GDM1 (cell line): ENCODE results near the gene MAGEA9B.
"Not testable (repeated sequence)": the region's sequence is repeated elsewhere in the genome, so short reads cannot be mapped to it uniquely, and the experiment has no call there.

Experiments
- DNase-seq: peaks from one replicate; lab custom pipeline; 2025; lab: John Stamatoyannopoulos, UW

Gene MAGEA9B

GRCh38 chrX:149587359-149587758 is at the start of gene MAGEA9B:
Gene MAGEA9B (minus strand): TSS chrX:149587459. CDS start chrX:149583179, 4,280 bp downstream.
- not testable (repeated sequence) for DNase-seq

GRCh38 chrX:149633511-149633910 is 46.3 kb upstream of the MAGEA9B start:
- DNase-seq = no peak

- peak; percentile 36 for DNase-seq
Measured at GRCh38 chrX:149631234-149632165, 44.2 kb upstream of the MAGEA9B start, which contains the start of gene TMEM185A. Gene TMEM185A (minus strand): TSS chrX:149631792. CDS start chrX:149631580, 212 bp downstream.

- DNase-seq = no peak
Measured at GRCh38 chrX:149630681-149631233, 43.5 kb upstream of the MAGEA9B start.

GRCh38 chrX:149629730-149630387 is 42.6 kb upstream of the MAGEA9B start:
- DNase-seq = no peak

- DNase-seq = no peak
Measured at GRCh38 chrX:149628768-149629167, 41.5 kb upstream of the MAGEA9B start.

GRCh38 chrX:149628280-149628679 is 41.0 kb upstream of the MAGEA9B start:
- DNase-seq = no peak

GRCh38 chrX:149626829-149627228 is 39.6 kb upstream of the MAGEA9B start:
- not testable (repeated sequence) for DNase-seq

- DNase-seq = not testable (repeated sequence)
Measured at GRCh38 chrX:149619662-149620061, 32.4 kb upstream of the MAGEA9B start.

- DNase-seq = no peak
Measured at GRCh38 chrX:149618871-149619270, 31.6 kb upstream of the MAGEA9B start.

GRCh38 chrX:149611623-149612175 is 24.4 kb upstream of the MAGEA9B start:
- no peak for DNase-seq

- no peak for DNase-seq
Measured at GRCh38 chrX:149610511-149610910, 23.3 kb upstream of the MAGEA9B start.

- no peak for DNase-seq
Measured at GRCh38 chrX:149607699-149608098, 20.4 kb upstream of the MAGEA9B start.

- not testable (repeated sequence) for DNase-seq
Measured at GRCh38 chrX:149605248-149605885, 18.1 kb upstream of the MAGEA9B start.

- DNase-seq = not testable (repeated sequence)
Measured at GRCh38 chrX:149598603-149599002, 11.3 kb upstream of the MAGEA9B start.

GRCh38 chrX:149595943-149596342 is 8.7 kb upstream of the MAGEA9B start:
- not testable (repeated sequence) for DNase-seq

GRCh38 chrX:149595214-149595613 is 8.0 kb upstream of the MAGEA9B start, which contains the start of gene HSFX2:
Gene HSFX2 (minus strand): TSS chrX:149595314. CDS start chrX:149594700, 614 bp downstream.
- not testable (repeated sequence) for DNase-seq

GRCh38 chrX:149590993-149591392 is 3.7 kb upstream of the MAGEA9B start:
- DNase-seq = not testable (repeated sequence)

GRCh38 chrX:149585631-149586030 is 1.6 kb downstream of the MAGEA9B start:
- DNase-seq = not testable (repeated sequence)

GRCh38 chrX:149573456-149573855 is 13.8 kb downstream of the MAGEA9B start:
- not testable (repeated sequence) for DNase-seq

- DNase-seq = no peak
Measured at GRCh38 chrX:149572743-149573142, 14.5 kb downstream of the MAGEA9B start.
